MM.1S (cell line): ENCODE data around the gene UBFD1.
"Not testable (repeated sequence)": the region's sequence is repeated elsewhere in the genome, so short reads cannot be mapped to it uniquely, and the experiment has no call there.

Experiments used
- DNase-seq: peaks from one replicate; pipeline ENCODE4 v3.0.0-alpha.2; 2015
- H2AFZ ChIP-seq: fragments of 300-600 bp; sonication (generic); 2 replicates; pipeline ENCODE4 v1.6.0; 2016; ENCODE audit warnings: antibody characterized with exemption, low read length
- H3F3A ChIP-seq: fragments of 300-600 bp; sonication (generic); 2 replicates; pipeline ENCODE4 v1.6.1; 2016; ENCODE audit warnings: mild to moderate bottlenecking, antibody characterized with exemption, low read length, moderate library complexity, mixed read lengths; ENCODE audit not compliant: insufficient read depth
- H3K27ac ChIP-seq: fragments of 300-600 bp; sonication (generic); 2 replicates; pipeline ENCODE4 v1.5.1; 2016; ENCODE audit warnings: mild to moderate bottlenecking, low read length
- H3K27me3 ChIP-seq: fragments of 300-600 bp; sonication (generic); replicated peaks from 2 replicates; pipeline ENCODE4 v1.6.0; 2016; ENCODE audit warnings: low read length; ENCODE audit not compliant: insufficient read depth
- H3K36me3 ChIP-seq: fragments of 300-600 bp; sonication (generic); replicated peaks from 2 replicates; pipeline ENCODE4 v1.6.1; 2016; ENCODE audit warnings: mild to moderate bottlenecking, low read length, mixed read lengths; ENCODE audit not compliant: insufficient read depth
- H3K4me1 ChIP-seq: fragments of 300-600 bp; sonication (generic); 2 replicates; pipeline ENCODE4 v1.6.1; 2016; ENCODE audit warnings: low read length, mixed read lengths
- H3K4me2 ChIP-seq: fragments of 300-600 bp; sonication (generic); 2 replicates; pipeline ENCODE4 v1.6.0; 2016; ENCODE audit warnings: low read depth, low read length
- H3K4me3 ChIP-seq: fragments of 300-600 bp; sonication (generic); 2 replicates; pipeline ENCODE4 v1.5.1; 2016; ENCODE audit warnings: low read length, mixed read lengths
- H3K79me2 ChIP-seq: fragments of 300-600 bp; sonication (generic); 2 replicates; pipeline ENCODE4 v1.6.1; 2016; ENCODE audit warnings: mixed run types, low read length, mixed read lengths
- H3K9ac ChIP-seq: fragments of 300-600 bp; sonication (generic); 2 replicates; pipeline ENCODE4 v1.6.1; 2016; ENCODE audit warnings: low read length, mixed read lengths
- H3K9me2 ChIP-seq: fragments of 300-600 bp; sonication (generic); replicated peaks from 2 replicates; pipeline ENCODE4 v1.6.1; 2016; ENCODE audit warnings: mild to moderate bottlenecking, low read length, mixed read lengths; ENCODE audit not compliant: insufficient read depth
- H3K9me3 ChIP-seq: fragments of 300-600 bp; sonication (generic); replicated peaks from 2 replicates; pipeline ENCODE4 v1.6.1; 2016; ENCODE audit warnings: mild to moderate bottlenecking, low read length, mixed read lengths; ENCODE audit not compliant: insufficient read depth
- H4K20me1 ChIP-seq: fragments of 300-600 bp; sonication (generic); 2 replicates; pipeline ENCODE4 v1.6.1; 2016; ENCODE audit warnings: mild to moderate bottlenecking, low read length, moderate library complexity, mixed read lengths; ENCODE audit not compliant: insufficient read depth
- CTCF ChIP-seq: fragments of 300-600 bp; sonication (generic); IDR thresholded peaks from 2 replicates; pipeline ENCODE4 v1.5.1; 2016; ENCODE audit warnings: antibody characterized with exemption, low read length, mixed read lengths
- EZH2 ChIP-seq: fragments of 300-600 bp; sonication (generic); optimal IDR thresholded peaks from 2 replicates; pipeline ENCODE3; 2017; ENCODE audit warnings: low read depth, mild to moderate bottlenecking, antibody characterized with exemption, low read length, mixed read lengths
- EZH2phosphoT487 ChIP-seq: fragments of 300-600 bp; sonication (generic); IDR thresholded peaks from 2 replicates; pipeline ENCODE4 v1.6.1; 2018; ENCODE audit warnings: antibody characterized with exemption, low read length

Gene UBFD1

GRCh38 chr16:23538919-23539278 is 18.6 kb upstream of the UBFD1 start:
- Histone ChIP-seq H3K36me3 (peaks cover 9% of the 10 kb centered on the region), H4K20me1 (no peaks in the 10 kb centered on the region), H3K4me3 (no peak overlapping the region), H3K4me1 (no peaks in the 10 kb centered on the region), H3K27me3 (no peaks in the 10 kb centered on the region), H3K9me3 (no peaks in the 10 kb centered on the region), H3K9ac (no peak overlapping the region), H3K4me2 (no peak overlapping the region), H3K27ac (no peak overlapping the region), H3F3A (no peaks in the 10 kb centered on the region), H3K9me2 (no peaks in the 10 kb centered on the region), H3K79me2 (peaks cover 13% of the 10 kb centered on the region), H2AFZ (no peak overlapping the region)
- no peak for DNase-seq
- TF ChIP-seq EZH2phosphoT487 (no peak), EZH2 (no peak), CTCF (no peak)

- no peaks in the 10 kb centered on the region; the same call in 1 of the 2 replicates for H3K36me3 ChIP-seq
Measured at GRCh38 chr16:23539984-23540816, 17.3 kb upstream of the UBFD1 start.

GRCh38 chr16:23540817-23541178 is 16.7 kb upstream of the UBFD1 start:
- peaks cover 11% of the 10 kb centered on the region for H3K79me2 ChIP-seq
- H3K9me3 ChIP-seq, H2AFZ ChIP-seq, H4K20me1 ChIP-seq, H3K4me1 ChIP-seq, H3K4me2 ChIP-seq, H3K9me2 ChIP-seq, H3F3A ChIP-seq, H3K27ac ChIP-seq, H3K4me3 ChIP-seq, DNase-seq, H3K27me3 ChIP-seq, H3K36me3 ChIP-seq, H3K9ac ChIP-seq: not testable (repeated sequence)

More at GRCh38 chr16:23539984-23540816, 17.3 kb upstream of the UBFD1 start:
- H3K9me2 ChIP-seq, result no peaks in the 10 kb centered on the region
- H2AFZ ChIP-seq, result no peak overlapping the region
- no peak for DNase-seq
- no peak overlapping the region for H3K27ac ChIP-seq
- H3K9me3 ChIP-seq, result no peaks in the 10 kb centered on the region
- H3F3A ChIP-seq, result no peaks in the 10 kb centered on the region
- H3K9ac ChIP-seq, result no peak overlapping the region
- H3K4me3 ChIP-seq, result no peak overlapping the region
- H4K20me1 ChIP-seq, result no peaks in the 10 kb centered on the region
- H3K4me1 ChIP-seq, result no peaks in the 10 kb centered on the region
- no peak overlapping the region for H3K4me2 ChIP-seq
- no peaks in the 10 kb centered on the region for H3K27me3 ChIP-seq
- no peak for TF ChIP-seq CTCF
- H3K79me2 ChIP-seq, result peaks cover 8% of the 10 kb centered on the region

GRCh38 chr16:23544436-23544835 is 13.1 kb upstream of the UBFD1 start:
- H4K20me1 ChIP-seq, result no peaks in the 10 kb centered on the region
- H3K4me2 ChIP-seq, result no peak overlapping the region
- H2AFZ ChIP-seq, result no peak overlapping the region
- no peak overlapping the region for H3K4me3 ChIP-seq
- no peak for DNase-seq
- H3K27ac ChIP-seq, result no peak overlapping the region
- H3K27me3 ChIP-seq, result no peaks in the 10 kb centered on the region
- H3K79me2 ChIP-seq, result peaks cover 13% of the 10 kb centered on the region
- H3K36me3 ChIP-seq, result peaks cover 3% of the 10 kb centered on the region; the same call in 1 of the 2 replicates
- H3K4me1 ChIP-seq, result no peaks in the 10 kb centered on the region
- H3K9ac ChIP-seq, result no peak overlapping the region
- H3K9me2 ChIP-seq, result no peaks in the 10 kb centered on the region
- TF ChIP-seq CTCF, result no peak
- no peak for TF ChIP-seq EZH2phosphoT487
- no peak for TF ChIP-seq EZH2
- H3K9me3 ChIP-seq, result no peaks in the 10 kb centered on the region
- no peaks in the 10 kb centered on the region for H3F3A ChIP-seq
